Measurements from ENCODE around the gene ZDHHC19. TPM values are rescaled to one million over a fixed set of nuclear protein-coding genes. Genes with fewer than 3 reads are reported as not detected.

ZDHHC19 gene
- total and polyA plus RNA-seq, 2 experiments from 2014 or later = 1.3 to 15.7 TPM

DNA sequence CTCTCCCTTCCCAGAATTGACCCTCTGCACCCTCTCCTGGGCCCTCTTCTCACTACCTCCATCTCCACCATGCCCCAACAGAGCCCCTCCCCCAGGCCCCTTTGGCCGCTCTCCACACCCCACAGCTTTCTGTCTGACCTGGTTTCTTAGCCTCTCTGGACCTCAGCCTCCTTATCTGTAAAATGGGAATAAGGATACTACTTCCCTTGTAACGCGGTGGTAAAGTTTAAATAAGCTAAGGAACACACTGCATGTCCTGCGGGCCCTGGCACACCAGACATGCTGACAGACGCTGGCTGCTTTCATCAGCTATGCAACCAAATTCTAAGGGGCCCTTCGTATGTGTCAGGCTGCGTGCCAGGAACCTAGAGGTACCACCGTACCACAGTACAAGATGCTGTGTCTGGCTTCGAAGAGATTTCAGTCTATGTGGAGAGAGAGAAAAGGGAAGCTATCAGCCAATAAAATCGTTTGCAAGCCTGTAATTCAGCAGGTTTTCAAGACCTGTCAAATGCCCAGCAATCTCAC lies 4.4 kb upstream of the ZDHHC19 start (continued):
- TF ChIP-seq ZNF114 (CRISPR knock-in tag; IDR thresholded peaks at IDR 0.05) (no peak), JUNB (IDR thresholded peaks at IDR 0.05; ENCODE audit: unreplicated experiment) (no peak), EZH2phosphoT487 (IDR thresholded peaks at IDR 0.05; ENCODE audit: unreplicated experiment) (no peak)
- TF ChIP-seq, protein P1, sequence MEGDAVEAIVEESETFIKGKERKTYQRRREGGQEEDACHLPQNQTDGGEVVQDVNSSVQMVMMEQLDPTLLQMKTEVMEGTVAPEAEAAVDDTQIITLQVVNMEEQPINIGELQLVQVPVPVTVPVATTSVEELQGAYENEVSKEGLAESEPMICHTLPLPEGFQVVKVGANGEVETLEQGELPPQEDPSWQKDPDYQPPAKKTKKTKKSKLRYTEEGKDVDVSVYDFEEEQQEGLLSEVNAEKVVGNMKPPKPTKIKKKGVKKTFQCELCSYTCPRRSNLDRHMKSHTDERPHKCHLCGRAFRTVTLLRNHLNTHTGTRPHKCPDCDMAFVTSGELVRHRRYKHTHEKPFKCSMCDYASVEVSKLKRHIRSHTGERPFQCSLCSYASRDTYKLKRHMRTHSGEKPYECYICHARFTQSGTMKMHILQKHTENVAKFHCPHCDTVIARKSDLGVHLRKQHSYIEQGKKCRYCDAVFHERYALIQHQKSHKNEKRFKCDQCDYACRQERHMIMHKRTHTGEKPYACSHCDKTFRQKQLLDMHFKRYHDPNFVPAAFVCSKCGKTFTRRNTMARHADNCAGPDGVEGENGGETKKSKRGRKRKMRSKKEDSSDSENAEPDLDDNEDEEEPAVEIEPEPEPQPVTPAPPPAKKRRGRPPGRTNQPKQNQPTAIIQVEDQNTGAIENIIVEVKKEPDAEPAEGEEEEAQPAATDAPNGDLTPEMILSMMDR (conservative IDR thresholded peaks at IDR 0.05; ENCODE audit: low read depth in 2 of 2) = no peak
- TF ChIP-seq, protein P2, sequence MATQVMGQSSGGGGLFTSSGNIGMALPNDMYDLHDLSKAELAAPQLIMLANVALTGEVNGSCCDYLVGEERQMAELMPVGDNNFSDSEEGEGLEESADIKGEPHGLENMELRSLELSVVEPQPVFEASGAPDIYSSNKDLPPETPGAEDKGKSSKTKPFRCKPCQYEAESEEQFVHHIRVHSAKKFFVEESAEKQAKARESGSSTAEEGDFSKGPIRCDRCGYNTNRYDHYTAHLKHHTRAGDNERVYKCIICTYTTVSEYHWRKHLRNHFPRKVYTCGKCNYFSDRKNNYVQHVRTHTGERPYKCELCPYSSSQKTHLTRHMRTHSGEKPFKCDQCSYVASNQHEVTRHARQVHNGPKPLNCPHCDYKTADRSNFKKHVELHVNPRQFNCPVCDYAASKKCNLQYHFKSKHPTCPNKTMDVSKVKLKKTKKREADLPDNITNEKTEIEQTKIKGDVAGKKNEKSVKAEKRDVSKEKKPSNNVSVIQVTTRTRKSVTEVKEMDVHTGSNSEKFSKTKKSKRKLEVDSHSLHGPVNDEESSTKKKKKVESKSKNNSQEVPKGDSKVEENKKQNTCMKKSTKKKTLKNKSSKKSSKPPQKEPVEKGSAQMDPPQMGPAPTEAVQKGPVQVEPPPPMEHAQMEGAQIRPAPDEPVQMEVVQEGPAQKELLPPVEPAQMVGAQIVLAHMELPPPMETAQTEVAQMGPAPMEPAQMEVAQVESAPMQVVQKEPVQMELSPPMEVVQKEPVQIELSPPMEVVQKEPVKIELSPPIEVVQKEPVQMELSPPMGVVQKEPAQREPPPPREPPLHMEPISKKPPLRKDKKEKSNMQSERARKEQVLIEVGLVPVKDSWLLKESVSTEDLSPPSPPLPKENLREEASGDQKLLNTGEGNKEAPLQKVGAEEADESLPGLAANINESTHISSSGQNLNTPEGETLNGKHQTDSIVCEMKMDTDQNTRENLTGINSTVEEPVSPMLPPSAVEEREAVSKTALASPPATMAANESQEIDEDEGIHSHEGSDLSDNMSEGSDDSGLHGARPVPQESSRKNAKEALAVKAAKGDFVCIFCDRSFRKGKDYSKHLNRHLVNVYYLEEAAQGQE (IDR thresholded peaks at IDR 0.05; ENCODE audit: unreplicated experiment) = no peak

DNA sequence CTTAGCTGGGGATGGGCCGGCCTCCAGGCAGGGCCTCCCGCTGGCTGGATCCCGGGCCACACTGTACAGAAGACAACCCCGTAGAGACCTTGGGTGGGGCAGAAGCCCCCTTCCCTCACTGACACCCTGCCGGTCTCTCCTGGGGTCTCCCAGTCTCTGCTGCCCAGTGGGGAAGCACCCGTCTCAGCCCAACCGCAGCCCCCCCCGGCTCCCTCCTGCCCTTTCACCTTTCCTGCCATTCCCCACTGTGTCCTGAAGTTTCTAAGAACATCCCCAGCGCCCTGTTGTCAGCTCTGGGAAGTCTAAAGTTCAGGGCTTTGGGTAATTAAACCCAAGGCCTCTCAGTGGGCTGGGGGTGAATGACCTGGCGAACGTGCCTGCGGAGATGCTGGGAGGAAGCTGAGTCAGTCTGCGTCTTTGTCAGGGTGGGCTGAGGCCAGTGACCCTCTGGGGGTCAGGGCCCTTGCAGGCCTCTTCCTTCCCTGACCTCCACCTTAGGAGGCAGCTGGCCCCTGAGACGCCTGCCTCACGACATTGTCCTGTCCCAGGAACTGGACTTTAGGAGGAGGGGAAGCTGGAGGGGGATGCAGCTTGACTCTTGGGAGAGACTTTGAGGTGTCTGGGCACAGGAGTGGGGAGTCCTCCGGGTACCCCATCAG lies 3.7 kb upstream of the ZDHHC19 start:
- ATAC-seq = no peak
- Mint-ChIP-seq H3K9me3 (no peaks in the 10 kb centered on the region; the same call in 2 of the 3 replicates), H3K36me3 (ENCODE audit: low read depth) (no peaks in the 10 kb centered on the region; the same call in 2 of the 3 replicates), H3K4me3 (no peak overlapping the region), H3K27ac (no peak overlapping the region), H3K27me3 (ENCODE audit: insufficient read depth, low read depth, poor library complexity) (peaks cover 18% of the 10 kb centered on the region), H3K4me1 (peaks cover 36% of the 10 kb centered on the region)
- peaks cover 9% of the 10 kb centered on the region; the same call in 1 of the 2 replicates for H3K4me1 ChIP-seq (ENCODE audit: insufficient read depth)
- H3K36me3 ChIP-seq (ENCODE audit: insufficient read depth) = no peaks in the 10 kb centered on the region; the same call in 1 of the 2 replicates
- H3K27me3 ChIP-seq (ENCODE audit: insufficient read depth) = no peaks in the 10 kb centered on the region
- H4K20me1 ChIP-seq (replicated peaks; ENCODE audit: insufficient read depth) = no peaks in the 10 kb centered on the region
- no peaks in the 10 kb centered on the region for H3K9me2 ChIP-seq (ENCODE audit: insufficient read depth)
- H3K79me2 ChIP-seq (replicated peaks; ENCODE audit: insufficient read depth) = no peaks in the 10 kb centered on the region
- H2AFZ ChIP-seq = no peak overlapping the region
- H3K27ac ChIP-seq (ENCODE audit: low read depth) = no peak overlapping the region
- no peak overlapping the region for H3K4me3 ChIP-seq
- DNase-seq (ENCODE audit: low spot score) = no peak
- H3K4me2 ChIP-seq = no peak overlapping the region
- peaks cover 10% of the 10 kb centered on the region; the same call in 1 of the 2 replicates for H3F3A ChIP-seq (replicated peaks; ENCODE audit: low read depth)
- TF ChIP-seq, protein P3, sequence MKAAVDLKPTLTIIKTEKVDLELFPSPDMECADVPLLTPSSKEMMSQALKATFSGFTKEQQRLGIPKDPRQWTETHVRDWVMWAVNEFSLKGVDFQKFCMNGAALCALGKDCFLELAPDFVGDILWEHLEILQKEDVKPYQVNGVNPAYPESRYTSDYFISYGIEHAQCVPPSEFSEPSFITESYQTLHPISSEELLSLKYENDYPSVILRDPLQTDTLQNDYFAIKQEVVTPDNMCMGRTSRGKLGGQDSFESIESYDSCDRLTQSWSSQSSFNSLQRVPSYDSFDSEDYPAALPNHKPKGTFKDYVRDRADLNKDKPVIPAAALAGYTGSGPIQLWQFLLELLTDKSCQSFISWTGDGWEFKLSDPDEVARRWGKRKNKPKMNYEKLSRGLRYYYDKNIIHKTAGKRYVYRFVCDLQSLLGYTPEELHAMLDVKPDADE (IDR thresholded peaks at IDR 0.05) = no peak
- TF ChIP-seq EZH2 (IDR thresholded peaks at IDR 0.05; ENCODE audit: low read depth, unreplicated experiment) (no peak), STAT1 (IDR thresholded peaks at IDR 0.05; ENCODE audit: unreplicated experiment) (no peak), ZNF331 (CRISPR knock-in tag; IDR thresholded peaks at IDR 0.05; ENCODE audit: low read depth) (no peak), NANOG (IDR thresholded peaks at IDR 0.05; ENCODE audit: borderline replicate concordance) (no peak), ZNF114 (CRISPR knock-in tag; IDR thresholded peaks at IDR 0.05) (no peak), POLR2AphosphoS5 (IDR thresholded peaks at IDR 0.05; ENCODE audit: low read depth) (no peak), JUNB (IDR thresholded peaks at IDR 0.05; ENCODE audit: unreplicated experiment) (no peak)
- TF ChIP-seq, protein P4, sequence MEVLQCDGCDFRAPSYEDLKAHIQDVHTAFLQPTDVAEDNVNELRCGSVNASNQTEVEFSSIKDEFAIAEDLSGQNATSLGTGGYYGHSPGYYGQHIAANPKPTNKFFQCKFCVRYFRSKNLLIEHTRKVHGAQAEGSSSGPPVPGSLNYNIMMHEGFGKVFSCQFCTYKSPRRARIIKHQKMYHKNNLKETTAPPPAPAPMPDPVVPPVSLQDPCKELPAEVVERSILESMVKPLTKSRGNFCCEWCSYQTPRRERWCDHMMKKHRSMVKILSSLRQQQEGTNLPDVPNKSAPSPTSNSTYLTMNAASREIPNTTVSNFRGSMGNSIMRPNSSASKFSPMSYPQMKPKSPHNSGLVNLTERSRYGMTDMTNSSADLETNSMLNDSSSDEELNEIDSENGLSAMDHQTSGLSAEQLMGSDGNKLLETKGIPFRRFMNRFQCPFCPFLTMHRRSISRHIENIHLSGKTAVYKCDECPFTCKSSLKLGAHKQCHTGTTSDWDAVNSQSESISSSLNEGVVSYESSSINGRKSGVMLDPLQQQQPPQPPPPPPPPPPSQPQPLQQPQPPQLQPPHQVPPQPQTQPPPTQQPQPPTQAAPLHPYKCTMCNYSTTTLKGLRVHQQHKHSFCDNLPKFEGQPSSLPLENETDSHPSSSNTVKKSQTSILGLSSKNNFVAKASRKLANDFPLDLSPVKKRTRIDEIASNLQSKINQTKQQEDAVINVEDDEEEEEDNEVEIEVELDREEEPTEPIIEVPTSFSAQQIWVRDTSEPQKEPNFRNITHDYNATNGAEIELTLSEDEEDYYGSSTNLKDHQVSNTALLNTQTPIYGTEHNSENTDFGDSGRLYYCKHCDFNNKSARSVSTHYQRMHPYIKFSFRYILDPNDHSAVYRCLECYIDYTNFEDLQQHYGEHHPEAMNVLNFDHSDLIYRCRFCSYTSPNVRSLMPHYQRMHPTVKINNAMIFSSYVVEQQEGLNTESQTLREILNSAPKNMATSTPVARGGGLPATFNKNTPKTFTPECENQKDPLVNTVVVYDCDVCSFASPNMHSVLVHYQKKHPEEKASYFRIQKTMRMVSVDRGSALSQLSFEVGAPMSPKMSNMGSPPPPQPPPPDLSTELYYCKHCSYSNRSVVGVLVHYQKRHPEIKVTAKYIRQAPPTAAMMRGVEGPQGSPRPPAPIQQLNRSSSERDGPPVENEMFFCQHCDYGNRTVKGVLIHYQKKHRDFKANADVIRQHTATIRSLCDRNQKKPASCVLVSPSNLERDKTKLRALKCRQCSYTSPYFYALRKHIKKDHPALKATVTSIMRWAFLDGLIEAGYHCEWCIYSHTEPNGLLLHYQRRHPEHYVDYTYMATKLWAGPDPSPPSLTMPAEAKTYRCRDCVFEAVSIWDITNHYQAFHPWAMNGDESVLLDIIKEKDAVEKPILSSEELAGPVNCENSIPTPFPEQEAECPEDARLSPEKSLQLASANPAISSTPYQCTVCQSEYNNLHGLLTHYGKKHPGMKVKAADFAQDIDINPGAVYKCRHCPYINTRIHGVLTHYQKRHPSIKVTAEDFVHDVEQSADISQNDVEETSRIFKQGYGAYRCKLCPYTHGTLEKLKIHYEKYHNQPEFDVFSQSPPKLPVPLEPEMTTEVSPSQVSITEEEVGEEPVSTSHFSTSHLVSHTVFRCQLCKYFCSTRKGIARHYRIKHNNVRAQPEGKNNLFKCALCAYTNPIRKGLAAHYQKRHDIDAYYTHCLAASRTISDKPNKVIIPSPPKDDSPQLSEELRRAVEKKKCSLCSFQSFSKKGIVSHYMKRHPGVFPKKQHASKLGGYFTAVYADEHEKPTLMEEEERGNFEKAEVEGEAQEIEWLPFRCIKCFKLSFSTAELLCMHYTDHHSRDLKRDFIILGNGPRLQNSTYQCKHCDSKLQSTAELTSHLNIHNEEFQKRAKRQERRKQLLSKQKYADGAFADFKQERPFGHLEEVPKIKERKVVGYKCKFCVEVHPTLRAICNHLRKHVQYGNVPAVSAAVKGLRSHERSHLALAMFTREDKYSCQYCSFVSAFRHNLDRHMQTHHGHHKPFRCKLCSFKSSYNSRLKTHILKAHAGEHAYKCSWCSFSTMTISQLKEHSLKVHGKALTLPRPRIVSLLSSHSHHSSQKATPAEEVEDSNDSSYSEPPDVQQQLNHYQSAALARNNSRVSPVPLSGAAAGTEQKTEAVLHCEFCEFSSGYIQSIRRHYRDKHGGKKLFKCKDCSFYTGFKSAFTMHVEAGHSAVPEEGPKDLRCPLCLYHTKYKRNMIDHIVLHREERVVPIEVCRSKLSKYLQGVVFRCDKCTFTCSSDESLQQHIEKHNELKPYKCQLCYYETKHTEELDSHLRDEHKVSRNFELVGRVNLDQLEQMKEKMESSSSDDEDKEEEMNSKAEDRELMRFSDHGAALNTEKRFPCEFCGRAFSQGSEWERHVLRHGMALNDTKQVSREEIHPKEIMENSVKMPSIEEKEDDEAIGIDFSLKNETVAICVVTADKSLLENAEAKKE (CRISPR knock-in tag; IDR thresholded peaks at IDR 0.05) = no peak
